ENCODE results near the gene LCA5. TPM values are rescaled to one million over a fixed set of nuclear protein-coding genes. Genes with fewer than 3 reads are reported as not detected.

LCA5 gene
- 4.3 and 6.1 TPM in 2 replicates for total RNA-seq

DNA sequence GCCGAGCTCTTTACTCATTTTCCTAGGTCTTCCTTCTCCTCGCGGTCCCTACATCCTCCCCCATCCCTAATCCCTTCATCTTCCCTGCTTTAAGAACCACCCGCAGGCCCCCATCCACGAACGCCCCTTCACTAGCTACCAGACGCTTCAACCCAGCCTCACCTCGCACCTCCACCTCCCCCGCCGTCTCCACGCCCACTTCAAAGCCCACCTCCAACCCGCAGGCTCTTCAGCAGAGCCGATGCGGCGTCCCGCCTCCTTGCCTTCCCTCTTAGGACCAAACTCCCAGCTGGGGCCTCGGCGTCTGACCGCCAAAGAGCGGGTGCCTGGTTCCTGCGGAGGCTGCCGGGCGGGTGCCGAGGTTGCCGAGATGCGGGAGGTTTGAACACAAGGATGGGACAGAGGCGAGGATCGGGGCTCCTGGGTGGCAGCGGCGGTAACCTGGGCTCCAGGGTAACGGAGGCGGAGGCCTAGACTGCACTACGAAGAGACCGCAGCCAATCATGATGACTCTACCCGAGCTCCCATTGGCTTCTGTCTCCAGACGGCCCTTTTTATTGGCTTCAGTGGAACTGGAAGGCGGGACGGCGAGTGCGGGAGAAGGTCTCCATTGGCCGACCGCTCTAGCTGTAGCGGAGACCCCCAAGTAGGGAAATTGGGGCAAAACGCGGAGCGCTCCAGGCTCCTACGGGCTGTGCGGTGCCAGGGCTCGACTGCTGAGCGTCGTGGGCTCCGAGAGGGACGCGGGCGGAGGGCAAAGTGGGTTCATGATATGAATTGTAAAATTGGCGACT lies at the start of gene LCA5:
TSS of gene LCA5 (minus strand) at position 477 of the 794 bp plus-strand sequence. CDS start 18,536 bp downstream, outside the sequence.

Other genes starting within 250 kb of the LCA5 start
- 2.2 and 2.4 TPM in 2 replicates for gene SH3BGRL2, start 93.9 kb upstream of the LCA5 start, total RNA-seq

Data from smooth muscle cell of the pulmonary artery (primary cell).